ENCODE measurements around the gene RPS18. TPM values are rescaled to one million over a fixed set of nuclear protein-coding genes. Genes with fewer than 3 reads are reported as not detected.

Gene RPS18
- total and polyA plus RNA-seq, 2 of the 13 experiments (the other 11 are each of a cell fraction or from before 2014, with no cell fraction given) = 3,896 to 5,806 TPM

DNA sequence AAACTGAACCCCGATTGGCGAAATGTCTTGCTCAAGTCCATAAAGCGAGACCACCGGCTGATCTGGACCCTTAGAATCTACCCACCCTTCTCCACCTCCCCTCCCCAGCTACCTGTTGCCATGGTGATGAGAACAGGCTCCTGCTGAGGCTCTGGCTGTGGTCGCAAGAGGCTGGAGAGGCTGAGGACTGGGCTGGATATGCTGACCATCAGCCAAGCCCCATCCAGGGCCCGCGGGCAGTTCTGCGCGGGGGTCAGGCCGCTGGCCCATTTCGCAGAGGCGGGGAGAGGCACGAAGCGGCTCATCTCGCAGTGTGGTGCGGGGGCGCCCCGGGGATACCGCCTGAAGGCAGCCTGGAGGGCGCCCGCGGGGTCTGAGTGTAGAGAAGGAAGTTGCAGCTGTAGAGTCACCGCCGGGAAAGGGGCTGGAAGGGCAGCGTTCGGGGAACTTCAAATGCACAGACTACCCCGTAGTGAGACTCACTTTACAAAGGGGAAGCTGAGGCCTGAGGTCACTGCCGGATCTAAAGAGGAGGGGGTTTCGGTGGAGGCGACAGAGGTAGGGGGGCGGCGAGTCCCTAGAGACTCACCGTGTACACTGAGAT lies 41.3 kb downstream of the RPS18 start (continued):
- TF ChIP-seq, protein P1, sequence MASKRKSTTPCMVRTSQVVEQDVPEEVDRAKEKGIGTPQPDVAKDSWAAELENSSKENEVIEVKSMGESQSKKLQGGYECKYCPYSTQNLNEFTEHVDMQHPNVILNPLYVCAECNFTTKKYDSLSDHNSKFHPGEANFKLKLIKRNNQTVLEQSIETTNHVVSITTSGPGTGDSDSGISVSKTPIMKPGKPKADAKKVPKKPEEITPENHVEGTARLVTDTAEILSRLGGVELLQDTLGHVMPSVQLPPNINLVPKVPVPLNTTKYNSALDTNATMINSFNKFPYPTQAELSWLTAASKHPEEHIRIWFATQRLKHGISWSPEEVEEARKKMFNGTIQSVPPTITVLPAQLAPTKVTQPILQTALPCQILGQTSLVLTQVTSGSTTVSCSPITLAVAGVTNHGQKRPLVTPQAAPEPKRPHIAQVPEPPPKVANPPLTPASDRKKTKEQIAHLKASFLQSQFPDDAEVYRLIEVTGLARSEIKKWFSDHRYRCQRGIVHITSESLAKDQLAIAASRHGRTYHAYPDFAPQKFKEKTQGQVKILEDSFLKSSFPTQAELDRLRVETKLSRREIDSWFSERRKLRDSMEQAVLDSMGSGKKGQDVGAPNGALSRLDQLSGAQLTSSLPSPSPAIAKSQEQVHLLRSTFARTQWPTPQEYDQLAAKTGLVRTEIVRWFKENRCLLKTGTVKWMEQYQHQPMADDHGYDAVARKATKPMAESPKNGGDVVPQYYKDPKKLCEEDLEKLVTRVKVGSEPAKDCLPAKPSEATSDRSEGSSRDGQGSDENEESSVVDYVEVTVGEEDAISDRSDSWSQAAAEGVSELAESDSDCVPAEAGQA (IDR thresholded peaks at IDR 0.05; ENCODE audit: low read depth) = no peak
- TF ChIP-seq, protein P1 (CRISPR knock-in tag; IDR thresholded peaks at IDR 0.05; ENCODE audit: borderline replicate concordance) = no peak
- TF ChIP-seq ISX (CRISPR knock-in tag; conservative IDR thresholded peaks at IDR 0.05) = no peak
- TF ChIP-seq TEAD2 (CRISPR knock-in tag; IDR thresholded peaks at IDR 0.05) = no peak
- TF ChIP-seq ZNF460 (CRISPR knock-in tag; IDR thresholded peaks at IDR 0.05; ENCODE audit: borderline replicate concordance) = no peak
- TF ChIP-seq ZNF260 (CRISPR knock-in tag; IDR thresholded peaks at IDR 0.05; ENCODE audit: borderline replicate concordance, low read depth) = peak; percentile 79; the same call in 1 of the 2 replicates
- TF ChIP-seq ZNF777 (CRISPR knock-in tag; IDR thresholded peaks at IDR 0.05) = no peak
- TF ChIP-seq ZSCAN31 (CRISPR knock-in tag; IDR thresholded peaks at IDR 0.05; ENCODE audit: low read depth) = no peak; the same call in 1 of the 2 replicates
- no peak for TF ChIP-seq ZNF644 (CRISPR knock-in tag; IDR thresholded peaks at IDR 0.05; ENCODE audit: low read depth)
- TF ChIP-seq SMARCE1 (IDR thresholded peaks at IDR 0.05; ENCODE audit: borderline replicate concordance) = no peak
- no peak for TF ChIP-seq ZBTB42 (CRISPR knock-in tag; IDR thresholded peaks at IDR 0.05)
- no peak for TF ChIP-seq EP300 (IDR thresholded peaks at IDR 0.05; ENCODE audit: low read depth in 2 of 2, low read length in 2 of 2)
- no peak for TF ChIP-seq EP300 (CRISPR knock-in tag; IDR thresholded peaks at IDR 0.05; ENCODE audit: borderline replicate concordance)
- TF ChIP-seq NPAS2 (CRISPR knock-in tag; IDR thresholded peaks at IDR 0.05; ENCODE audit: borderline replicate concordance) = no peak
- no peak for TF ChIP-seq ELF3 (CRISPR knock-in tag; IDR thresholded peaks at IDR 0.05)
- TF ChIP-seq, protein P2, sequence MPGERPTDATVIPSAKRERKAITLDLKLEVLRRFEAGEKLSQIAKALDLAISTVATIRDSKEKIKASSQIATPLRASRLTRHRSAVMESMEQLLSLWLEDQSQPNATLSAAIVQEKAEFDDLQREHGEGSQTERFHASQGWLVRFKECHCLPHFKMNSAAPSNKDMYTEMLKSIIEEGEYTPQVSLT (CRISPR knock-in tag; IDR thresholded peaks at IDR 0.05; ENCODE audit: borderline replicate concordance, low read depth) = no peak
- no peak for TF ChIP-seq ZNF138 (CRISPR knock-in tag; IDR thresholded peaks at IDR 0.05; ENCODE audit: low read depth)
- TF ChIP-seq, protein P3, sequence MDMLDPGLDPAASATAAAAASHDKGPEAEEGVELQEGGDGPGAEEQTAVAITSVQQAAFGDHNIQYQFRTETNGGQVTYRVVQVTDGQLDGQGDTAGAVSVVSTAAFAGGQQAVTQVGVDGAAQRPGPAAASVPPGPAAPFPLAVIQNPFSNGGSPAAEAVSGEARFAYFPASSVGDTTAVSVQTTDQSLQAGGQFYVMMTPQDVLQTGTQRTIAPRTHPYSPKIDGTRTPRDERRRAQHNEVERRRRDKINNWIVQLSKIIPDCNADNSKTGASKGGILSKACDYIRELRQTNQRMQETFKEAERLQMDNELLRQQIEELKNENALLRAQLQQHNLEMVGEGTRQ (IDR thresholded peaks at IDR 0.05; ENCODE audit: low read depth, low read length) = no peak
- TF ChIP-seq, protein P3 (CRISPR knock-in tag; IDR thresholded peaks at IDR 0.05; ENCODE audit: borderline replicate concordance) = 0 out of 2 replicates have a peak, but pooled peaks have one; percentile 19
- TF ChIP-seq ZNF629 (CRISPR knock-in tag; conservative IDR thresholded peaks at IDR 0.05) = peak; percentile 82
- no peak for TF ChIP-seq HOXD1 (CRISPR knock-in tag; IDR thresholded peaks at IDR 0.05)
- 0 out of 2 replicates have a peak, but pooled peaks have one; percentile 29 for TF ChIP-seq ZNF274 (CRISPR knock-in tag; IDR thresholded peaks at IDR 0.05)
- TF ChIP-seq POGZ (CRISPR knock-in tag; IDR thresholded peaks at IDR 0.05) = no peak
- no peak for TF ChIP-seq SMYD3 (CRISPR knock-in tag; IDR thresholded peaks at IDR 0.05)

Measured in HepG2 (cell line).